SHP77 treated with DMSO at 0.1 percent for 48 hours (cell line): ENCODE data around the gene MAGEA11.
"Not testable (repeated sequence)": the region's sequence is repeated elsewhere in the genome, so short reads cannot be mapped to it uniquely, and the experiment has no call there.

ENCODE experiments used
- DNase-seq: peaks from one replicate; lab custom pipeline; 2025; lab: John Stamatoyannopoulos, UW

Gene MAGEA11

GRCh38 chrX:149711545-149712236 lies at the start of gene MAGEA11:
MAGEA11 (plus strand) TSS chrX:149712060; CDS start chrX:149713160, 1,100 bp downstream.
- DNase-seq: no peak

GRCh38 chrX:149675088-149675487 lies 36.8 kb upstream of the MAGEA11 start:
- DNase-seq: not testable (repeated sequence)

- DNase-seq: not testable (repeated sequence)
Observed at GRCh38 chrX:149675554-149675953, 36.3 kb upstream of the MAGEA11 start.

GRCh38 chrX:149679164-149679678 lies 32.6 kb upstream of the MAGEA11 start:
- DNase-seq: not testable (repeated sequence)

- no peak for DNase-seq
Observed at GRCh38 chrX:149681182-149681581, 30.7 kb upstream of the MAGEA11 start.

- no peak for DNase-seq
Observed at GRCh38 chrX:149682031-149682430, 29.8 kb upstream of the MAGEA11 start.

- DNase-seq: no peak
Observed at GRCh38 chrX:149682956-149683947, 28.6 kb upstream of the MAGEA11 start.

- DNase-seq: no peak
Observed at GRCh38 chrX:149683966-149684730, 27.7 kb upstream of the MAGEA11 start.

GRCh38 chrX:149687991-149688390 lies 23.9 kb upstream of the MAGEA11 start:
- no peak for DNase-seq

- DNase-seq: no peak
Observed at GRCh38 chrX:149688552-149688951, 23.3 kb upstream of the MAGEA11 start.

- DNase-seq: no peak
Observed at GRCh38 chrX:149691794-149692193, 20.1 kb upstream of the MAGEA11 start.

- DNase-seq: not testable (repeated sequence)
Observed at GRCh38 chrX:149692686-149693272, 19.1 kb upstream of the MAGEA11 start.

GRCh38 chrX:149699761-149700160 lies 12.1 kb upstream of the MAGEA11 start:
- DNase-seq: no peak

GRCh38 chrX:149704664-149705063 lies 7.2 kb upstream of the MAGEA11 start:
- DNase-seq: no peak

GRCh38 chrX:149707147-149707901 lies 4.5 kb upstream of the MAGEA11 start:
- DNase-seq: no peak

- no peak for DNase-seq
Observed at GRCh38 chrX:149712831-149713230, 971 bp downstream of the MAGEA11 start.

- DNase-seq: no peak
Observed at GRCh38 chrX:149713279-149714050, 1.6 kb downstream of the MAGEA11 start.

- DNase-seq: no peak
Observed at GRCh38 chrX:149715468-149715867, 3.6 kb downstream of the MAGEA11 start.

GRCh38 chrX:149716632-149717031 lies 4.8 kb downstream of the MAGEA11 start:
- DNase-seq: no peak

GRCh38 chrX:149717803-149718202 lies 5.9 kb downstream of the MAGEA11 start:
- no peak for DNase-seq
